Endothelial cell of umbilical vein (primary cell): ENCODE data around the gene IL20. TPM values are rescaled to one million over a fixed set of nuclear protein-coding genes. Genes with fewer than 3 reads are reported as not detected.

Experiments
- BruUV-seq: library from RNA; stranded (reverse); fragments of 400-500 nt; replicated peaks from 2 replicates; lab custom pipeline; 2021; lab: Mats Ljungman, UMichigan
- CTCF ChIA-PET: fragments of 300-600, 350-600 bp; sonication (Branson Sonifier 250); formaldehyde crosslinking; loops from one replicate; lab custom pipeline; 2021; ENCODE audit warnings: antibody characterized with exemption, inconsistent platforms; lab: Charles Lee
- POLR2A ChIA-PET: fragments of 300-600, 350-600 bp; sonication (Branson Sonifier 250); formaldehyde crosslinking; loops from one replicate; lab custom pipeline; 2021; ENCODE audit warnings: antibody characterized with exemption, inconsistent platforms; lab: Charles Lee
- DNase-seq: peaks from one replicate; pipeline ENCODE4 v3.0.0-alpha.2; 2011; ENCODE audit warnings: low read depth, low spot score
- FAIRE-seq: peaks from 2 replicates; lab custom pipeline; 2011; peaks lifted over from hg19 to GRCh38; lab: Jason Lieb, UNC
- H2AFZ ChIP-seq: 2 replicates; pipeline ENCODE4 v1.6.0; 2012; ENCODE audit warnings: low read depth, low read length, control low read depth, inconsistent platforms
- H3K27ac ChIP-seq: 2 replicates; pipeline ENCODE4 v1.5.1; 2011; ENCODE audit warnings: low read depth, mild to moderate bottlenecking, control low read depth, low read length, moderate library complexity; ENCODE audit not compliant: insufficient read depth
- H3K27me3 ChIP-seq, 2 experiments: 2 replicates each; pipeline versions ENCODE4 v1.6.0 to v1.6.1; 2011; ENCODE audit warnings: low read length in 2 of 2, mixed read lengths in 1 of 2; ENCODE audit not compliant: control insufficient read depth in 2 of 2, insufficient read depth in 2 of 2
- H3K36me3 ChIP-seq, 2 experiments: 2 replicates in 1 of 2; 3 replicates in 1 of 2; pipeline ENCODE4 v1.5.1; 2011; ENCODE audit warnings: low read length in 2 of 2, mild to moderate bottlenecking in 1 of 2, moderate library complexity in 1 of 2; ENCODE audit not compliant: control insufficient read depth in 2 of 2, insufficient read depth in 2 of 2; ENCODE audit errors: extremely low read depth in 1 of 2
- H3K4me1 ChIP-seq: 3 replicates; pipeline ENCODE4 v1.5.1; 2011; ENCODE audit warnings: mild to moderate bottlenecking, low read length; ENCODE audit not compliant: control insufficient read depth, insufficient read depth; ENCODE audit errors: extremely low read depth
- H3K4me2 ChIP-seq: 2 replicates; pipeline ENCODE4 v1.6.1; 2011; ENCODE audit warnings: low read length, control low read depth, mixed read lengths; ENCODE audit not compliant: insufficient read depth
- H3K4me3 ChIP-seq, 3 experiments: fragments of 200-600 bp in 1 of 3; sonication (generic), shearing (Covaris generic) in 1 of 3; replicated peaks in 1 of 3; 2 replicates each; pipeline ENCODE4 v1.5.1; 2011 to 2016; ENCODE audit warnings: control low read depth in 3 of 3, low read length in 3 of 3, mild to moderate bottlenecking in 2 of 3, inconsistent platforms in 1 of 3, low read depth in 1 of 3, moderate library complexity in 1 of 3; ENCODE audit not compliant: insufficient read depth in 1 of 3
- H3K79me2 ChIP-seq: 2 replicates; pipeline ENCODE4 v1.6.0; 2012; ENCODE audit warnings: low read length, inconsistent platforms; ENCODE audit not compliant: control insufficient read depth, insufficient read depth
- H3K9ac ChIP-seq: replicated peaks from 2 replicates; pipeline ENCODE3; 2011; ENCODE audit warnings: low read length, control low read depth; ENCODE audit not compliant: insufficient read depth; ENCODE audit errors: extremely low read depth
- H3K9me1 ChIP-seq: replicated peaks from 3 replicates; pipeline ENCODE4 v1.6.0; 2011; ENCODE audit warnings: mild to moderate bottlenecking, low read length; ENCODE audit not compliant: control insufficient read depth, insufficient read depth; ENCODE audit errors: extremely low read depth
- H3K9me3 ChIP-seq: replicated peaks from 2 replicates; pipeline ENCODE4 v1.5.1; 2012; ENCODE audit warnings: low read length, inconsistent platforms; ENCODE audit not compliant: control insufficient read depth, insufficient read depth
- H4K20me1 ChIP-seq: replicated peaks from 2 replicates; pipeline ENCODE3; 2011; ENCODE audit warnings: mild to moderate bottlenecking, low read length; ENCODE audit not compliant: control insufficient read depth, insufficient read depth; ENCODE audit errors: extremely low read depth
- CTCF ChIP-seq, 2 donors: IDR thresholded peaks; 1 replicate in 1 of 2; 2 replicates in 1 of 2; pipeline ENCODE4 v1.5.1; 2011; ENCODE audit warnings: low read length in 2 of 2, mild to moderate bottlenecking in 2 of 2, moderate library complexity in 2 of 2, control low read depth in 1 of 2, inconsistent platforms in 1 of 2, low read depth in 1 of 2; ENCODE audit not compliant: insufficient read depth in 1 of 2; ENCODE audit errors: extremely low read depth in 1 of 2
- EZH2 ChIP-seq: IDR thresholded peaks from 2 replicates; pipeline ENCODE4 v1.6.1; 2012; ENCODE audit warnings: borderline replicate concordance, low read depth, mild to moderate bottlenecking, moderate library complexity, low read length, inconsistent platforms; ENCODE audit not compliant: severe bottlenecking
- GATA2 ChIP-seq: IDR thresholded peaks from 2 replicates; pipeline ENCODE4 v1.7.0; 2011; ENCODE audit warnings: low read depth, mild to moderate bottlenecking, moderate library complexity, mixed read lengths, low read length; ENCODE audit not compliant: insufficient read length, insufficient read depth
- JUN ChIP-seq: IDR thresholded peaks from 2 replicates; pipeline ENCODE4 v1.6.1; 2011; ENCODE audit warnings: borderline replicate concordance, low read depth; ENCODE audit not compliant: insufficient read length, insufficient read depth
- dilution Hi-C: fragments of 300-500 bp; cut with MboI; formaldehyde crosslinking; loops from one replicate; pipeline ENCODE4 v1.15.0; 2019; ENCODE audit warnings: low sequenced_read_pairs; ENCODE audit not compliant: extremely low pct_ligation_motif_present
- intact Hi-C: fragments of 100-400 bp; cut with micrococcal nuclease; formaldehyde crosslinking; loops from one replicate; pipeline ENCODE4 v1.10.0; 2022
- polyA plus RNA-seq, 4 experiments: library from polyadenylated mRNA; depleted of rRNA in 3 of 4; stranded (reverse) in 3 of 4; unstranded in 1 of 4; fragments of >200 nt; gene quantifications; 2 replicates each; pipeline versions ENCODE4 v1.2.1 to v1.2.3, GENCODE V29; 2011 to 2012; ENCODE audit warnings: missing spikeins in 1 of 4
- total RNA-seq: library from RNA; stranded (reverse); gene quantifications from 2 replicates; pipeline ENCODE4 v1.2.3, GENCODE V29; 2021

The IL20 gene
- total and polyA plus RNA-seq, 2 donors (not counting 3 experiments of a cell fraction or from before 2014, with no cell fraction given) = not detected

GRCh38 chr1:206898089-206898914, 32.9 kb downstream of the IL20 start:
- ChIA-PET POLR2A (no interaction called here), CTCF (no interaction called here)
- FAIRE-seq (no peak), DNase-seq (no peak)
- H3K9ac ChIP-seq = no peak overlapping the region
- H3K9me1 ChIP-seq = no peaks in the 10 kb centered on the region
- dilution Hi-C loops = no loop called here
- no peak overlapping the region for H3K27ac ChIP-seq
- no TSS peak for BruUV-seq
- no peak overlapping the region for H2AFZ ChIP-seq
- H4K20me1 ChIP-seq = no peaks in the 10 kb centered on the region
- no peaks in the 10 kb centered on the region for H3K4me1 ChIP-seq
- H3K9me3 ChIP-seq = no peaks in the 10 kb centered on the region
- intact Hi-C loops = no loop called here
- H3K4me3 ChIP-seq = no peak overlapping the region
- H3K36me3 ChIP-seq = no peaks in the 10 kb centered on the region
- no peak overlapping the region for H3K4me2 ChIP-seq
- H3K79me2 ChIP-seq = no peaks in the 10 kb centered on the region
- peaks cover 3 to 5% of the 10 kb centered on the region in 2 experiments for H3K27me3 ChIP-seq
- TF ChIP-seq JUN (no peak), EZH2 (no peak), GATA2 (no peak), CTCF (IDR thresholded peaks at IDR 0.05; ENCODE audit: extremely low read depth in 1 of 2, insufficient read depth in 1 of 2, low read depth in 1 of 2, low read length in 2 of 2) (no peak)
